PC-9 (cell line): ENCODE data around the gene ASRGL1.
"Not testable (repeated sequence)": the region's sequence is repeated elsewhere in the genome, so short reads cannot be mapped to it uniquely, and the experiment has no call there.

Source experiments
- EZH2 ChIP-seq: fragments of 200-600 bp; sonication (generic); IDR thresholded peaks from 2 replicates; pipeline ENCODE4 v1.8.0; 2017; ENCODE audit warnings: antibody characterized with exemption, low read depth
- TF ChIP-seq, protein P1 (sequence below): fragments of 200-600 bp; sonication (generic); conservative IDR thresholded peaks from 2 replicates; pipeline ENCODE4 v1.6.1; 2017; ENCODE audit warnings: mixed run types, antibody characterized with exemption, mild to moderate bottlenecking, moderate library complexity

DNA sequence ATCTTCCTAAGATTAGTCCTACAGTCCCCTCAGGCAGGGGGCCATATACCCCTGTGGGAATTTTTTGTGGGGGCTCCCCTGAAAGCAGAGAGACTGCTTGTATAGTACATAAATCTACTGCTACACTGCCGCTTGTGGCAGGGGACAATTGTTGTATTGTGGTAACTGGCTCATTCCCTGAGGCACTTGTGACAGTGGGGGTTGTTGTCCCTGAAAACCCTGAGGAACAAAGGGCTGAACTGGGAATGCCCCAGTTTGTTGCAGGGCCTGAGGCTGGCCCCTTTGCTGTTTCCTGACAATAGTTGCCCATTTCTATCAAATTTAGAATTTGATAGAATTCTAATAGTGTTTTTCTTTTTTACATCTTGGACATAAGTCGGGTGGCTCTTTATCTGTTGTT, 42.3 kb downstream of the ASRGL1 start:
- TF ChIP-seq, protein P1, sequence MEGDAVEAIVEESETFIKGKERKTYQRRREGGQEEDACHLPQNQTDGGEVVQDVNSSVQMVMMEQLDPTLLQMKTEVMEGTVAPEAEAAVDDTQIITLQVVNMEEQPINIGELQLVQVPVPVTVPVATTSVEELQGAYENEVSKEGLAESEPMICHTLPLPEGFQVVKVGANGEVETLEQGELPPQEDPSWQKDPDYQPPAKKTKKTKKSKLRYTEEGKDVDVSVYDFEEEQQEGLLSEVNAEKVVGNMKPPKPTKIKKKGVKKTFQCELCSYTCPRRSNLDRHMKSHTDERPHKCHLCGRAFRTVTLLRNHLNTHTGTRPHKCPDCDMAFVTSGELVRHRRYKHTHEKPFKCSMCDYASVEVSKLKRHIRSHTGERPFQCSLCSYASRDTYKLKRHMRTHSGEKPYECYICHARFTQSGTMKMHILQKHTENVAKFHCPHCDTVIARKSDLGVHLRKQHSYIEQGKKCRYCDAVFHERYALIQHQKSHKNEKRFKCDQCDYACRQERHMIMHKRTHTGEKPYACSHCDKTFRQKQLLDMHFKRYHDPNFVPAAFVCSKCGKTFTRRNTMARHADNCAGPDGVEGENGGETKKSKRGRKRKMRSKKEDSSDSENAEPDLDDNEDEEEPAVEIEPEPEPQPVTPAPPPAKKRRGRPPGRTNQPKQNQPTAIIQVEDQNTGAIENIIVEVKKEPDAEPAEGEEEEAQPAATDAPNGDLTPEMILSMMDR, result not testable (repeated sequence)
- not testable (repeated sequence) for TF ChIP-seq EZH2
